GM13977 (cell line): ENCODE measurements around the gene TSHR.

ENCODE experiments used
- DNase-seq: peaks from one replicate; pipeline ENCODE4 v3.0.0; 2012; ENCODE audit warnings: low spot score
- CTCF ChIP-seq: IDR thresholded peaks from 2 replicates; pipeline ENCODE4 v1.5.1; 2012; ENCODE audit warnings: mild to moderate bottlenecking, control low read depth; ENCODE audit not compliant: insufficient read depth; ENCODE audit errors: extremely low read depth, missing control alignments
- in situ Hi-C: fragments of 300-500 bp; cut with MboI; formaldehyde crosslinking; loops from one replicate; pipeline ENCODE4 v1.12.0; 2022; ENCODE audit warnings: low sequenced_read_pairs, low pct_unique_long_range_greater_than_20kb, mixed read lengths, inconsistent platforms; ENCODE audit not compliant: unreplicated experiment

The TSHR gene

GRCh38 chr14:81093651-81094050 lies 138.2 kb downstream of the TSHR start:
- in situ Hi-C loops, result no loop called here
- DNase-seq, result no peak
- no peak for TF ChIP-seq CTCF

GRCh38 chr14:81095539-81095938 lies 140.1 kb downstream of the TSHR start:
- no peak for TF ChIP-seq CTCF
- DNase-seq, result no peak
- in situ Hi-C loops, result no loop called here

DNA sequence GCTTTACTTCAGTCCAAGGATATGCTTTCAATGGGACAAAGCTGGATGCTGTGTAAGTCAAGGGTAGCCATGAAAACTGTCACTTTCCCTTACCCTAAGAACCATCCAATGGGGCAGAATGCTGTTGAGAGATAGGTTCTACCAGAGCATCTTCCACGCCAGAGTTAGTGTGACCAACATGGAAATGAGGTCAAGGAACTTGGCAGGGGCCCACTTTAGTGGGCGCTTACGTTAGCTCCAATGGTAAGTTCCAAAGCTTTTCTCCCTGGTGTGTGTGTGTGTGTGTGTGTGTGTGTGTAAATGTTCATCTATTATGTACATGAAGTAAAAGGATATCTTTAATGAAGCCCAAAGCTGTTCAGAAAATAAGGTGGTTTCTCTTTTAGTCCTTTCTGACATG lies 141.2 kb downstream of the TSHR start:
- DNase-seq, result no peak
- no peak for TF ChIP-seq CTCF
- in situ Hi-C loops, result no loop called here

DNA sequence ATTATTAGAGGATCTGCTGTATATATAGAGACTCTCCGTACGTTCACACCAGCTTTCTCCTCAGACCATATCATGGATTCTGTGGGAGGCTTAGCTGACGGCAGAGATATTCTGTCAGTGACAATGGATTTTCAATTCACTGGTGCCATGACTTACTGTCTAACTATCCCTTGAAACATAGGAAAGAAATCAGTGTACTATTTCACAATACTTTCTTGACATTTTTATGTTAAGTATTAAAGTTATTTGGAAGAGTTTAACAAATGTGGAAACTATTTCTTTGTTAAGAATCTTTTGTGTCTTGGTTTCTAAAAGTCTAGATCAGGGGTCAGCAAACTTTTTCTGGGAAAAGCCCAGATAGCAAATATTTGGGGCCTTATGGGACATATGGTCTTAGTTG lies 146.8 kb downstream of the TSHR start:
- no peak for DNase-seq
- in situ Hi-C loops, result no loop called here
- no peak for TF ChIP-seq CTCF

DNA sequence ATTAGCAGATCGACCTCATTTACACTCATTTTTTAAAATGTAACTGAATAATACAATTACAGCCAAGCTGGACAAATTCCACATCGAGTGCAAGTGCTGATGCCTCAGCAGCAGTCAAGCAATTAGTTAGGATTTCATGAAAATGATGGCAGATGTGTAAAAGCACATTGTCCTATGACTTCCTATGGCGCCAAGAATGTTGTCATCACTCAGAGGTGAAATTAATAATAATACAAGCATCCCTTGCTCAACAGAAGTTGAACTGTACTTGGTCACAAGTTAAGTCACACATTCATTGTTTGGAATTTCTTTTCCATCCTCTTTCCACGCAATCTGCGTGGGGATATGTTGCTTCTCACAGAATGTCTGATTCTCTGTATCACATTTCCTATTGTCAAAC lies 148.0 kb downstream of the TSHR start:
- no peak for TF ChIP-seq CTCF
- in situ Hi-C loops, result no loop called here
- DNase-seq, result no peak

- DNase-seq, result no peak
- no peak for TF ChIP-seq CTCF
- in situ Hi-C loops, result no loop called here
These were observed 150.0 kb downstream of the TSHR start for GRCh38 chr14:81105378-81105777.

GRCh38 chr14:81105961-81106360 lies 150.5 kb downstream of the TSHR start:
- TF ChIP-seq CTCF, result no peak
- in situ Hi-C loops, result no loop called here
- DNase-seq, result no peak
